Measurements from ENCODE around the gene GPANK1. TPM values are rescaled to one million over a fixed set of nuclear protein-coding genes. Genes with fewer than 3 reads are reported as not detected.

The GPANK1 gene
- total RNA-seq, 2 experiments from 2014 or later, result 9.8 to 11.0 TPM

GRCh38 chr6:31640612-31641011 is 24.2 kb downstream of the GPANK1 start:
- POLR2A ChIA-PET, result interaction anchor here (1.1 to 3.7 kb wide), 3 partner anchors 11 to 58 kb away, joined by 3 to 19 read pairs (median 5); partner anchors contain the start of genes BAG6, C6orf47 and LTB
- no peaks in the 10 kb centered on the region for H3K27me3 Mint-ChIP-seq
- H3K36me3 Mint-ChIP-seq (ENCODE audit: low read depth), result peaks cover 91% of the 10 kb centered on the region
- Histone ChIP-seq H3K9me3 (ENCODE audit: control insufficient read depth in 1 of 2, insufficient read depth in 1 of 2, low read length in 2 of 2) (no peaks in the 10 kb centered on the region), H3K36me3 (ENCODE audit: insufficient read depth, low read length) (peaks cover 96% of the 10 kb centered on the region), H3K27ac (ENCODE audit: low read depth in 1 of 2, low read length in 2 of 2) (no peak overlapping the region), H3K27me3 (ENCODE audit: control insufficient read depth in 1 of 2, insufficient read depth in 2 of 2, low read length in 2 of 2) (no peaks in the 10 kb centered on the region), H3K4me1 (ENCODE audit: insufficient read depth, low read length) (no peaks in the 10 kb centered on the region), H3K4me3 (ENCODE audit: low read length) (no peak overlapping the region)
- peaks cover 5% of the 10 kb centered on the region for H3K4me1 Mint-ChIP-seq (ENCODE audit: low read depth)
- CTCF ChIA-PET, result no interaction called here
- no peak overlapping the region for H3K4me3 Mint-ChIP-seq
- H3K9me3 Mint-ChIP-seq, result no peaks in the 10 kb centered on the region
- no peak overlapping the region for H3K27ac Mint-ChIP-seq
- no peak for ATAC-seq (ENCODE audit: poor library complexity)
- no peak for DNase-seq
- intact Hi-C loops (cut with DNase I, micrococcal nuclease), result no loop called here
- TF ChIP-seq CTCF (IDR thresholded peaks at IDR 0.05), result no peak

DNA sequence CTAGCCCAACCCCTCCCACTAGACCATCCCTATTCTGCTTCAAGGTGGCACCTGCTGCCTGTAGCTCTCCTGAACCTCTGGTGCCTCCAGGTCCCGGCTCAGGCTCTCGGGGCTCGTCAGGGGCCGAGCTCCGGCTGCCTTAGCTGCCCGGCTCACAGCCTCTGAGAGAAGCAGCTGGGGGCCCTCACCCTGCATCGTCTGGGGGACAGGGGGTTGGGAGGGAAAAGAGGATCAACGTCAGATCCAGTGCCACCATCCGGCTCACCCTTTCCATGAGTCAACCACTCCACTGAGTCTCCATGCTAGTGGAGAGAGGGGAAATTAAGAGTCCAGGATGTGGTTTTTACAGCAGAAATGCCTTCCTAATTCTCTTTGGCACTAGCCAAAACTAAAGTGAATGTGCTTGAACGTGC is 25.3 kb downstream of the GPANK1 start:
- Mint-ChIP-seq H3K9me3 (no peaks in the 10 kb centered on the region), H3K36me3 (ENCODE audit: low read depth) (peaks cover 91% of the 10 kb centered on the region), H3K4me3 (no peak overlapping the region), H3K4me1 (ENCODE audit: low read depth) (no peaks in the 10 kb centered on the region), H3K27ac (peak overlapping the region; percentile 24), H3K27me3 (no peaks in the 10 kb centered on the region)
- ATAC-seq (ENCODE audit: poor library complexity) (no peak), DNase-seq (no peak)
- POLR2A ChIA-PET, result interaction anchor here (0.9 to 3.7 kb wide), 5 partner anchors 13 to 150 kb away, joined by 3 to 19 read pairs (median 3); partner anchors contain the start of genes BAG6, C6orf47 and LTB
- H3K27me3 ChIP-seq (ENCODE audit: control insufficient read depth in 1 of 2, insufficient read depth in 2 of 2, low read length in 2 of 2), result no peaks in the 10 kb centered on the region
- H3K9me3 ChIP-seq (ENCODE audit: control insufficient read depth in 1 of 2, insufficient read depth in 1 of 2, low read length in 2 of 2), result no peaks in the 10 kb centered on the region
- no peaks in the 10 kb centered on the region for H3K4me1 ChIP-seq (ENCODE audit: insufficient read depth, low read length)
- H3K4me3 ChIP-seq (ENCODE audit: low read length), result no peak overlapping the region
- no peak for TF ChIP-seq CTCF (IDR thresholded peaks at IDR 0.05)
- H3K36me3 ChIP-seq (ENCODE audit: insufficient read depth, low read length), result peaks cover 96% of the 10 kb centered on the region
- H3K27ac ChIP-seq (ENCODE audit: low read depth in 1 of 2, low read length in 2 of 2), result no peak overlapping the region
- intact Hi-C loops (cut with DNase I, micrococcal nuclease), result no loop called here
- CTCF ChIA-PET, result no interaction called here

- Mint-ChIP-seq H3K27me3 (no peaks in the 10 kb centered on the region), H3K4me1 (ENCODE audit: low read depth) (no peaks in the 10 kb centered on the region), H3K4me3 (no peak overlapping the region), H3K27ac (no peak overlapping the region), H3K9me3 (no peaks in the 10 kb centered on the region), H3K36me3 (ENCODE audit: low read depth) (peaks cover 91% of the 10 kb centered on the region)
- TF ChIP-seq CTCF (IDR thresholded peaks at IDR 0.05), result no peak
- no peak overlapping the region for H3K4me3 ChIP-seq (ENCODE audit: low read length)
- H3K27me3 ChIP-seq (ENCODE audit: control insufficient read depth in 1 of 2, insufficient read depth in 2 of 2, low read length in 2 of 2), result no peaks in the 10 kb centered on the region
- DNase-seq, result no peak
- H3K36me3 ChIP-seq (ENCODE audit: insufficient read depth, low read length), result peaks cover 96% of the 10 kb centered on the region
- intact Hi-C loops (cut with DNase I, micrococcal nuclease), result no loop called here
- CTCF ChIA-PET, result no interaction called here
- no peaks in the 10 kb centered on the region for H3K9me3 ChIP-seq (ENCODE audit: control insufficient read depth in 1 of 2, insufficient read depth in 1 of 2, low read length in 2 of 2)
- ATAC-seq (ENCODE audit: poor library complexity), result no peak
- no peaks in the 10 kb centered on the region for H3K4me1 ChIP-seq (ENCODE audit: insufficient read depth, low read length)
- POLR2A ChIA-PET, result interaction anchor here (0.9 to 3.7 kb wide), 4 partner anchors 12 to 149 kb away, joined by 3 to 19 read pairs (median 4); partner anchors contain the start of genes BAG6 and C6orf47
- H3K27ac ChIP-seq (ENCODE audit: low read depth in 1 of 2, low read length in 2 of 2), result no peak overlapping the region
Observed at GRCh38 chr6:31639043-31639442, 25.8 kb downstream of the GPANK1 start.

Measured in CD4-positive, alpha-beta T cell (primary cell).